ENCODE data around the gene NDUFC1. TPM values are rescaled to one million over a fixed set of nuclear protein-coding genes. Genes with fewer than 3 reads are reported as not detected.

Gene NDUFC1
- total and polyA plus RNA-seq, 2 donors (not counting 1 experiment from before 2014, with no cell fraction given): 36.9 to 47.9 TPM

GRCh38 chr4:139304920-139305319 is 2.6 kb upstream of the NDUFC1 start:
- Histone ChIP-seq H3K4me2 (ENCODE audit: extremely low read depth, insufficient read depth, low read length) (no peak overlapping the region), H3K27me3 (ENCODE audit: control insufficient read depth, insufficient read depth, low read length) (no peaks in the 10 kb centered on the region), H3K9ac (ENCODE audit: insufficient read depth, low read length) (no peak overlapping the region), H3K4me1 (ENCODE audit: control insufficient read depth, extremely low read depth, insufficient read depth, low read length) (peaks cover 9% of the 10 kb centered on the region), H2AFZ (ENCODE audit: low read length) (no peak overlapping the region), H3K9me3 (ENCODE audit: control insufficient read depth, insufficient read depth, low read depth, low read length) (no peaks in the 10 kb centered on the region), H3K79me2 (ENCODE audit: control insufficient read depth, insufficient read depth, low read length) (peaks cover 87% of the 10 kb centered on the region), H3K27ac (ENCODE audit: insufficient read depth, low read length) (no peak overlapping the region), H4K20me1 (ENCODE audit: control insufficient read depth, extremely low read depth, insufficient read depth, low read length) (no peaks in the 10 kb centered on the region), H3K36me3 (ENCODE audit: control insufficient read depth, insufficient read depth, low read length) (peaks cover 3% of the 10 kb centered on the region), H3K4me3 (replicated peaks in 1 of 4; ENCODE audit: control extremely low read depth in 1 of 4, insufficient read depth in 1 of 4, low read depth in 3 of 4, low read length in 4 of 4) (no peak overlapping the region)
- TF ChIP-seq CTCF (conservative IDR thresholded peaks at IDR 0.05 in 1 of 2, IDR thresholded peaks at IDR 0.05 in 1 of 2; ENCODE audit: low read depth in 1 of 2, low read length in 2 of 2): no peak
- TF ChIP-seq EZH2 (IDR thresholded peaks at IDR 0.05; ENCODE audit: low read length, missing control alignments): no peak
- DNase-seq (ENCODE audit: low read depth in 2 of 2): no peak

- H3K4me2 ChIP-seq (ENCODE audit: extremely low read depth, insufficient read depth, low read length): peak within 1 kb of the TSS; percentile 95
- peak; percentile 97 to 98 for DNase-seq (ENCODE audit: low read depth in 2 of 2)
- peak within 1 kb of the TSS; percentile 95 for H2AFZ ChIP-seq (ENCODE audit: low read length)
- H3K79me2 ChIP-seq (ENCODE audit: control insufficient read depth, insufficient read depth, low read length): peaks cover 50% of the 10 kb centered on the region
- no peaks in the 10 kb centered on the region for H3K9me3 ChIP-seq (ENCODE audit: control insufficient read depth, insufficient read depth, low read depth, low read length)
- peaks cover 18% of the 10 kb centered on the region for H3K4me1 ChIP-seq (ENCODE audit: control insufficient read depth, extremely low read depth, insufficient read depth, low read length)
- no peak for TF ChIP-seq EZH2 (IDR thresholded peaks at IDR 0.05; ENCODE audit: low read length, missing control alignments)
- TF ChIP-seq CTCF (conservative IDR thresholded peaks at IDR 0.05 in 1 of 2, IDR thresholded peaks at IDR 0.05 in 1 of 2; ENCODE audit: low read depth in 1 of 2, low read length in 2 of 2): no peak
- H3K27ac ChIP-seq (ENCODE audit: insufficient read depth, low read length): peak within 1 kb of the TSS; percentile 98
- H3K4me3 ChIP-seq (replicated peaks in 1 of 4; ENCODE audit: control extremely low read depth in 1 of 4, insufficient read depth in 1 of 4, low read depth in 3 of 4, low read length in 4 of 4): peak within 1 kb of the TSS; percentile 91 to 100 (median 98)
- H3K9ac ChIP-seq (ENCODE audit: insufficient read depth, low read length): peak within 1 kb of the TSS; percentile 98
- H3K36me3 ChIP-seq (ENCODE audit: control insufficient read depth, insufficient read depth, low read length): peaks cover 3% of the 10 kb centered on the region
- no peaks in the 10 kb centered on the region for H4K20me1 ChIP-seq (ENCODE audit: control insufficient read depth, extremely low read depth, insufficient read depth, low read length)
- no peaks in the 10 kb centered on the region for H3K27me3 ChIP-seq (ENCODE audit: control insufficient read depth, insufficient read depth, low read length)
Observed at GRCh38 chr4:139301113-139301820, 1.0 kb downstream of the NDUFC1 start, which contains the start of gene NAA15. TSS of gene NAA15 (plus strand) at chr4:139301505. CDS start at chr4:139301778, 273 bp downstream.

GRCh38 chr4:139300431-139301112 is 1.7 kb downstream of the NDUFC1 start:
- Histone ChIP-seq H3K4me3 (replicated peaks in 1 of 4; ENCODE audit: control extremely low read depth in 1 of 4, insufficient read depth in 1 of 4, low read depth in 3 of 4, low read length in 4 of 4) (peak overlapping the region; percentile 91 to 100 (median 98)), H3K4me1 (ENCODE audit: control insufficient read depth, extremely low read depth, insufficient read depth, low read length) (peaks cover 18% of the 10 kb centered on the region), H3K4me2 (ENCODE audit: extremely low read depth, insufficient read depth, low read length) (peak overlapping the region; percentile 93), H3K79me2 (ENCODE audit: control insufficient read depth, insufficient read depth, low read length) (peaks cover 43% of the 10 kb centered on the region), H3K9me3 (ENCODE audit: control insufficient read depth, insufficient read depth, low read depth, low read length) (no peaks in the 10 kb centered on the region), H3K9ac (ENCODE audit: insufficient read depth, low read length) (peak overlapping the region; percentile 67), H3K27me3 (ENCODE audit: control insufficient read depth, insufficient read depth, low read length) (no peaks in the 10 kb centered on the region), H3K36me3 (ENCODE audit: control insufficient read depth, insufficient read depth, low read length) (peaks cover 3% of the 10 kb centered on the region), H2AFZ (ENCODE audit: low read length) (peak overlapping the region; percentile 95), H4K20me1 (ENCODE audit: control insufficient read depth, extremely low read depth, insufficient read depth, low read length) (no peaks in the 10 kb centered on the region), H3K27ac (ENCODE audit: insufficient read depth, low read length) (peak overlapping the region; percentile 98)
- peak; percentile 65 to 70 for DNase-seq (ENCODE audit: low read depth in 2 of 2)
- TF ChIP-seq EZH2 (IDR thresholded peaks at IDR 0.05; ENCODE audit: low read length, missing control alignments) (no peak), CTCF (conservative IDR thresholded peaks at IDR 0.05 in 1 of 2, IDR thresholded peaks at IDR 0.05 in 1 of 2; ENCODE audit: low read depth in 1 of 2, low read length in 2 of 2) (no peak)

Data from fibroblast of lung (primary cell).